LNCaP clone FGC (cell line): ENCODE results near the gene D2HGDH.
"Not testable (repeated sequence)": the region's sequence is repeated elsewhere in the genome, so short reads cannot be mapped to it uniquely, and the experiment has no call there.

Experiments
- DNase-seq: peaks from one replicate; pipeline ENCODE4 v3.0.0-alpha.2; 2011; ENCODE audit warnings: low read depth
- H3K4me3 ChIP-seq: 2 replicates; pipeline ENCODE4 v1.5.1; 2011; ENCODE audit warnings: mild to moderate bottlenecking, low read depth, low read length, control low read depth
- CTCF ChIP-seq: IDR thresholded peaks from 2 replicates; pipeline ENCODE4 v1.5.1; 2012; ENCODE audit warnings: mild to moderate bottlenecking; ENCODE audit not compliant: control insufficient read depth, insufficient read depth; ENCODE audit errors: extremely low read depth

The D2HGDH gene

GRCh38 chr2:241798631-241799521 is 64.4 kb downstream of the D2HGDH start:
- TF ChIP-seq CTCF: no peak
- no peak overlapping the region for H3K4me3 ChIP-seq
- DNase-seq: no peak

DNA sequence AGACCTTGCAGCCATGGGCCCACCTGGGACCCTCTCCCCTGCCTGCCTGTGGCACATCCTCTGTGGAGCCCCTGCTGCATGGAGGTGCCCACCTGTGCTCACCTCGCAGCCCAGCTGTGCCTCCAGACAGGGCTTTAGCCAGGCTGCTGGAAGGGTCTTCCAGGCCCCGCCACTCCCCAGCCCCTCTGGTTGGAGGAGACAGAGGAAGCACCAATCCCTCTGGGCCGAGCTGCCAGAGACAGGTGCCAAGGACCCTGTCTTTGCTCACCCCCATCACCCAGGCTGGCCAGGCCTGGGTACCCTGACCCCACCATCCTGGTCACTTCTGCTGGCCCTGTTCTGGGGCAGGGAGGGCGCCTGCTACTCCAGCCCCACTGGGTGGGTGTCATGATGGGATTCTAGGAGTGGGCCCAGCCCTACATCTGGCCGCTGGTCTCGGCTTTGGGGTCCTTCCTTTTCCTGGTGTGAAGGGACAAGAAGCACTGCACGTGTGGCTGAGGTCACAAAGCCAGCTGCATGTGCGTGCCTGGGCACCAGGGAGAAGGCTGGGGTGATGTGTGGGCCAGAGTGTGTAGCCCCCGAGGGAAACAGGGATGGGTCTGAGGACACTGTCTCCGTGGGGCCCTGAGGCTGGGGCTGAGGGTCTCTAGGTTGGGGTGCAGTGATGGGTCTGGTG is 65.2 kb downstream of the D2HGDH start:
- DNase-seq: no peak
- no peak for TF ChIP-seq CTCF
- no peak overlapping the region for H3K4me3 ChIP-seq

GRCh38 chr2:241800198-241800903 is 65.9 kb downstream of the D2HGDH start:
- H3K4me3 ChIP-seq, DNase-seq: not testable (repeated sequence)

DNA sequence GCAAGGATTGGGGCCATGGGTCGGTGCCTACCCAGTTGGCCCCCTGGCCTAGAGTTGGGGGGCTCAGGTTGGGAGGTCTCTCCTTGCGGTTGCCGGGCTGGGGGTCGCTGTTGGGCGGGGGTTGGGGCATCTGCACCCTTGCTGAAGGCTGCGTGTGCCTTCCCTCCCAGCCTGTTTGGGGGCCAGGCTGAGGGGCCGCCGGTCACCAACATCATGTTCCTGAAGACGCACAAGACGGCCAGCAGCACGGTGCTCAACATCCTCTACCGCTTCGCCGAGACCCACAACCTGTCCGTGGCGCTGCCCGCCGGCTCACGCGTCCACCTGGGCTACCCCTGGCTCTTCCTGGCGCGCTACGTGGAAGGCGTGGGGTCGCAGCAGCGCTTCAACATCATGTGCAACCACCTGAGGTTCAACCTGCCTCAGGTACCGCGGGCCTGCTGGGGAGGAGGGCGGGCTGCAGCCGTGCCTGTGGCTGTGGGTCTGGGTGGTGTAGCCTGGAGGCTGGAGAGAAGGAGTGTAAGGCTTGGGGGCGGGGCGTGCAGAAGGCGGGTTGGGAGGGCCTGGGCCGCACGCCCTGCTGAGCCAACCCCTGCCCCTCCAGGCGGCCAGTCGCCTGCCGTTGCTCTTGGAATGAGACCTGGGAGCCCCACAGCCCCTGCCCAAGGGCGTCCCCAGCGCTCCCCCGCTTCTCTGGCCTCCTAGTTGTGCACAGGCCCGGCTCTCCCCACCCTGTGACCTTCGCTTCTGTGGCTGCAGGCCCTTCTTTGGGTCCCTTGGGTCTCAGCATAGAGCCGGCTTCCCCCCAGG is 67.4 kb downstream of the D2HGDH start:
- no peak for DNase-seq
- no peak overlapping the region for H3K4me3 ChIP-seq
- TF ChIP-seq CTCF: no peak

DNA sequence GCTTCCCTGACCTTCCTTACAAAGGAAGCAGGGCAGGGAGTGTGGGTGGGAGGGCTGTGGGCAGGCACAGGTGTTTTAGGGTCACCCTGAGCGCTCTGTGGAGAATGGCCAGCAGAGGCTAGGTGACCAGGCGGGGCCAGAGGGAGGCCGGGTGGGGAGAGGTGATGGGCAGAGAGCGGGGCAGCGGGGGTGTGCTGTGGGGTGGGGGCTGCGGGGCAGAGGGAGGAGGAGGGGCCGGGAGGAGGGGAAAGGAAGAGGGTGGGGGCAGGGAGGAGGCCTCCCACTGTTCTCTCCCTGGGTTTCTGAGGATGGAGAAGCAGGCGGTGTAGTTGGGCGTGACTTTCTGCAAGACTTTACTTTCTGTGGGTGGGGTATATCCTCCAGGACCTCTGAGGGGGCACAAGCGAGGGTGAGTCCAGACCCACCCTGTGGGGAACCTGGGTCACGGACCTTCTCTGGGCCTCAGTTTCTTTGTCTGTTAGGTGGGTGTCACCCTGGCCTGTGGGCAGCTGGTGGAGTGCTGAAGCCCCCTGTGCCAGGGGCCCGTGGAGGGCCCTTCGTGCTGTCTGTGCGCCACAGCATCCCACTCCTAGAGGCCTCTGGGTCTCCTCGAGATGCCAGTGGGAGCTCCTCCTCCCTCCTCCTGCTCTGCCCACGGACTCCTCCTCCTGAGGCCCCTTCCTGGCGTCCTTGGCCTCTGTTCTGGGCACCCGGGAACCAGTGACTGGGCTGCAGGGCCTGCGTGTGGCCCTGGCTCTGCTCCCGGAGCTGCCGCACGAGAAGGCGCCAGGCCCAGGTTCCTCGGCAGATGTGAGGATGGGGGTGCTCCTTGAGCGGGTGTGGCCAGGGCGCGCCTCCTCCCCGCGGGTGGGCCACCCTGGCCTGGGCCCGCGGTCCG is 68.2 kb downstream of the D2HGDH start:
- H3K4me3 ChIP-seq: no peak overlapping the region
- no peak for DNase-seq
- no peak for TF ChIP-seq CTCF

DNA sequence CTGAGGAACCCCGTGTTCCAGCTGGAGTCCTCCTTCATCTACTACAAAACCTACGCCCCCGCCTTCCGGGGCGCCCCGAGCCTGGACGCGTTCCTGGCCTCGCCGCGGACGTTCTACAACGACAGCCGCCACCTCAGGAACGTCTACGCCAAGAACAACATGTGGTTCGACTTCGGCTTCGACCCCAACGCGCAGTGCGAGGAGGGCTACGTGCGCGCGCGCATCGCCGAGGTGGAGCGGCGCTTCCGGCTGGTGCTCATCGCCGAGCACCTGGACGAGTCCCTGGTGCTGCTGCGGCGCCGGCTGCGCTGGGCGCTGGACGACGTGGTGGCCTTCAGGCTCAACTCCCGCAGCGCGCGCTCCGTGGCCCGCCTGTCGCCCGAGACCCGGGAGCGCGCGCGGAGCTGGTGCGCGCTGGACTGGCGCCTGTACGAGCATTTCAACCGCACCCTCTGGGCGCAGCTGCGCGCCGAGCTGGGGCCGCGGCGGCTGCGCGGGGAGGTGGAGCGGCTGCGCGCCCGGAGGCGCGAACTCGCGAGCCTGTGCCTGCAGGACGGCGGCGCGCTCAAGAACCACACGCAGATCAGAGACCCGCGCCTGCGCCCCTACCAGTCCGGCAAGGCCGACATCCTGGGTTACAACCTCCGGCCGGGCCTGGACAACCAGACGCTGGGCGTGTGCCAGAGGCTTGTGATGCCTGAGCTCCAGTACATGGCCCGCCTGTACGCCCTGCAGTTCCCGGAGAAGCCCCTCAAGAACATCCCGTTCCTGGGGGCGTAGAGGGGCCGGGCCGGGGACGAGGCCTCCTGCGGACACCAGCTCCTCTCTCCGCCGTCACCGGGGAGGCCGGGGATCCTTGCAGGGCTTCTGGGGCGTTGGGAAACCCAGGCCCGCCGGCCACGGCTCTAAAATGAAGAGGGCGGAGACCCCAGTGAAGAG is 69.2 kb downstream of the D2HGDH start:
- H3K4me3 ChIP-seq: no peak overlapping the region
- TF ChIP-seq CTCF: no peak
- DNase-seq: no peak
